Spleen (tissue), 11 donors: ENCODE data around the gene PHLDA2. TPM values are rescaled to one million over a fixed set of nuclear protein-coding genes. Genes with fewer than 3 reads are reported as not detected.

Experiments
- DNase-seq: peaks from one replicate; pipeline ENCODE4 v3.0.0-alpha.2; 2020
- H3K27ac ChIP-seq, 8 donors: fragments of 200-600 bp; sonication (generic) in 7 of 8; 1 replicate in 4 of 8; 2 replicates in 4 of 8; pipeline versions ENCODE4 v1.5.0 to v1.8.0; 2016 to 2021; ENCODE audit warnings: inconsistent platforms in 4 of 8, mild to moderate bottlenecking in 4 of 8, moderate library complexity in 1 of 8
- H3K27me3 ChIP-seq, 7 donors: fragments of 200-600 bp; sonication (generic) in 6 of 7; replicated peaks in 1 of 7; 1 replicate in 4 of 7; 2 replicates in 3 of 7; pipeline versions ENCODE4 v1.5.0 to v1.8.0; 2016 to 2021; ENCODE audit warnings: inconsistent platforms in 3 of 7, mild to moderate bottlenecking in 1 of 7
- H3K36me3 ChIP-seq, 6 donors: fragments of 200-600 bp; sonication (generic) in 5 of 6; 1 replicate in 4 of 6; 2 replicates in 2 of 6; pipeline versions ENCODE4 v1.5.0 to v1.8.0; 2016 to 2021; ENCODE audit warnings: inconsistent platforms in 2 of 6
- H3K4me1 ChIP-seq, 6 donors: fragments of 200-600 bp; sonication (generic) in 5 of 6; 1 replicate in 3 of 6; 2 replicates in 3 of 6; pipeline versions ENCODE4 v1.5.0 to v1.8.0; 2016 to 2021; ENCODE audit warnings: inconsistent platforms in 3 of 6
- H3K4me3 ChIP-seq, 8 donors: fragments of 200-600 bp; sonication (generic) in 7 of 8; 1 replicate in 4 of 8; 2 replicates in 4 of 8; pipeline versions ENCODE4 v1.5.0 to v1.8.0; 2016 to 2021; ENCODE audit warnings: inconsistent platforms in 4 of 8, mild to moderate bottlenecking in 4 of 8, moderate library complexity in 2 of 8
- H3K9me3 ChIP-seq, 8 donors: fragments of 200-600 bp; sonication (generic) in 7 of 8; 1 replicate in 4 of 8; 2 replicates in 4 of 8; pipeline versions ENCODE4 v1.5.0 to v1.8.0; 2016 to 2021; ENCODE audit warnings: inconsistent platforms in 4 of 8
- CTCF ChIP-seq, 11 experiments: fragments of 200-600 bp in 7 of 11; fragments of 450-650 bp in 4 of 11; sonication (generic) in 4 of 11; IDR thresholded peaks in 8 of 11; conservative IDR thresholded peaks in 3 of 11; 1 replicate in 7 of 11; 2 replicates in 4 of 11; pipeline versions ENCODE4 v1.4.0 to v1.8.0; 2016 to 2021; ENCODE audit warnings: antibody characterized with exemption in 11 of 11, inconsistent platforms in 4 of 11, mild to moderate bottlenecking in 1 of 11
- POLR2A ChIP-seq, 3 donors: fragments of 450-650 bp; IDR thresholded peaks; one replicate each; pipeline ENCODE4 v1.5.1; 2017; ENCODE audit warnings: antibody characterized with exemption in 3 of 3, mild to moderate bottlenecking in 1 of 3
- POLR2AphosphoS5 ChIP-seq, 3 donors: sonication (generic); formaldehyde crosslinking; IDR thresholded peaks; one replicate each; pipeline ENCODE4 v1.5.1; 2017; ENCODE audit warnings: antibody characterized with exemption in 3 of 3
- WGBS, 5 donors: extraction: QIAGEN DNeasy Blood & Tissue Kit in 3 of 5; methylation state at CpG; one replicate each; pipeline versions ENCODE4 v1.1.5 to v1.1.7; 2013 to 2018; 5-methylcytosine and 5-hydroxymethylcytosine counted together
- intact Hi-C: fragments of 100-400 bp; cut with DNase I; formaldehyde crosslinking; loops from one replicate; pipeline ENCODE4 v1.15.0; 2023; ENCODE audit warnings: low total_unique reads
- polyA plus RNA-seq, 3 donors: library from polyadenylated mRNA; stranded (reverse); fragments of 200-250 nt; gene quantifications; one replicate each; pipeline ENCODE4 v1.2.1, GENCODE V29; 2013
- total RNA-seq, 7 donors: library from RNA; depleted of rRNA in 3 of 7; stranded (reverse); fragments of >200 nt in 3 of 7; fragmentation: NEBNext Ultra II Directional in 4 of 7; extraction: Animal tissue kit (Norgen Biotek cat#: 25700) in 4 of 7; gene quantifications; one replicate each; pipeline versions ENCODE4 v1.1.0 to v1.2.1, GENCODE V29; 2016 to 2021
- donor health status: healthy with polysubstance abuse.
- donor health status: DM: no; HTN: no; CAD: no; lungs with moderate emphysema.
- donor health status: DM: no; HTN: no; CAD: no.
- donor health status: Bipolar disorder and iron deficiency.
- donor health status: healthy.
- donor health status: DM: no; HTN: no; CAD: no.
- donor health status: DM: yes; HTN: yes; CAD: no.

Gene PHLDA2
- total and polyA plus RNA-seq, 10 donors: 1.4 to 3.5 (median 1.7) TPM; not detected in 1

DNA sequence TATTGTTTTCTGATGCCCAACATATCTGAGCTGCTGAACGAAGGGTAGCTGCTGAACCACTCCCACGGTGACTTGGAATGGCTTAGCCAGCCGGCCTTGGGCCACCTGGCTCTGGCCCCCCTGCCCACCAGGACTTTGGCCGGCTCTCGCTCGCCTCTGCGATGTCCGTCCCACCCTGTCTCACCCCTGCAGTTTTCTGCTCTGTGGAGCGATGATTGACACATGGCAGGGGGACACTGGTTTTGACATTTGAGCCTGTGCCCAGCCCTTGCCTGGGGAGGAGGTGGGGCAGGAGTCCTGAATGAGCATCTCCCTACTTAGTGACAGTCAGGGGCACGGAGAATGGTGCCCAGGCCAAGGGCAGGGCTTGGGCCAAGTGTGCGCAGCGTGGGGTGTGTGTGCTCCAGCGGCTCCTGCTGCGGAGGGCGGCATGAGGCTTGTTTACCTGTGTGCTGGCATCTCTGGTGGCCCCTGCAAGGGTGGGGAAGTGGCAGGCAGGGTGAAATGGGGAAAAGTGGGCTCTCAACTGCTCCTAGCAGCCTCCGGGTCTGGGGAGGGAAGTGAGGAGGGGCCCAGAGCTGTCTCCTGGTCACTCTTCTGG is 27.9 kb downstream of the PHLDA2 start:
- TF ChIP-seq CTCF (IDR thresholded peaks at IDR 0.05 in 8 of 11, conservative IDR thresholded peaks at IDR 0.05 in 3 of 11) (no peak), POLR2A (IDR thresholded peaks at IDR 0.05) (no peak), POLR2AphosphoS5 (IDR thresholded peaks at IDR 0.05) (no peak)
- peak; percentile 84 for DNase-seq
- H3K27me3 ChIP-seq: peaks cover 0 to 22% (median 0%) of the 10 kb centered on the region in 7 donors
- intact Hi-C loops: no loop called here
- H3K9me3 ChIP-seq: no peaks in the 10 kb centered on the region
- WGBS, 5 donors: 88 to 94% (median 90%) methylated on average over 11 to 16 of the region's 16 CpGs
- H3K36me3 ChIP-seq: peaks cover 0 to 14% (median 0%) of the 10 kb centered on the region in 6 donors
- peak overlapping the region in 5 of 8 donors; percentile 58 to 90 (median 61) for H3K4me3 ChIP-seq
- H3K27ac ChIP-seq: peak overlapping the region; percentile 39 to 95 (median 82)
- peaks cover 10 to 70% (median 56%) of the 10 kb centered on the region in 6 donors for H3K4me1 ChIP-seq

DNA sequence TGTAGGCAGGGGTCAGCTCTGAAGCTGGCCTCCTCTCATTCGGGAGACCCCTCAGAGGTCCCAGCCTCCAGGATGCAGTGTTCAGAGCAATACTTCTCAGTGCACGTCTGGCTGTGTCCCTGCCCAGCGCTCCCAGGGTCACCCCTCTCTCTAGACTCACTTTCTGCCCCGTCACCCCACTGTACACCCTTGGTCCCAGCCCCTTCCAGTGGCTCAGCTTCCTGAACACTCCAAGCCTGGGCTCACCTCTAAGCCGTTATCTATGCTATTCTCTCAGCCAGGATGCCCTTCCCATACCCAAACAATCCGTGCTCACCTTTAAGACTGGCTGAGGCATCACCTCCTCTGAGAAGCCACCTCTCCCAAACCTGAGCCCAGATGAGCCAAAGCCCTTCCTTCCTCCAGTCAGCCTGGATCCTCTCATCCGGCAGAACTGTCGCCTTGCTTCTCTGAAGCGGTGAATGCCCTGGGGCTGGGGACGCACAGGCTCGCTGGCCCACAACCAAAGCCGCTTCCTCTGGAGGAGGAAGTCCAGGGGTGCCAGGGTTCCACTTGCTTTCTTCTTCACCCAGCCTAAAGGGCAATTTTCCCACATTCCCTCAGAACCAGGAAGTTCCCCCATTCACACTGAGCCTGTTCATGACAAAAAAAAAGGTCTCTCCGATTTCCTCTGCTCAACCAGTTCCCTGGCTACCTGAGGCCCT is 30.0 kb downstream of the PHLDA2 start:
- Histone ChIP-seq H3K4me1 (peaks cover 10 to 69% (median 56%) of the 10 kb centered on the region in 6 donors), H3K27ac (peak overlapping the region in 7 of 8 donors; percentile 52 to 86 (median 73)), H3K36me3 (no peaks in the 10 kb centered on the region), H3K9me3 (no peaks in the 10 kb centered on the region), H3K27me3 (peaks cover 0 to 22% (median 0%) of the 10 kb centered on the region in 7 donors), H3K4me3 (peak overlapping the region in 1 of 8 donors; percentile 50)
- intact Hi-C loops: no loop called here
- 37 to 61% (median 44%) methylated on average over 8 to 13 of the region's 13 CpGs for WGBS, 5 donors
- TF ChIP-seq POLR2A (IDR thresholded peaks at IDR 0.05) (no peak), POLR2AphosphoS5 (IDR thresholded peaks at IDR 0.05) (peak in 2 of 3 donors; percentile 1 to 31)
- DNase-seq: no peak

DNA sequence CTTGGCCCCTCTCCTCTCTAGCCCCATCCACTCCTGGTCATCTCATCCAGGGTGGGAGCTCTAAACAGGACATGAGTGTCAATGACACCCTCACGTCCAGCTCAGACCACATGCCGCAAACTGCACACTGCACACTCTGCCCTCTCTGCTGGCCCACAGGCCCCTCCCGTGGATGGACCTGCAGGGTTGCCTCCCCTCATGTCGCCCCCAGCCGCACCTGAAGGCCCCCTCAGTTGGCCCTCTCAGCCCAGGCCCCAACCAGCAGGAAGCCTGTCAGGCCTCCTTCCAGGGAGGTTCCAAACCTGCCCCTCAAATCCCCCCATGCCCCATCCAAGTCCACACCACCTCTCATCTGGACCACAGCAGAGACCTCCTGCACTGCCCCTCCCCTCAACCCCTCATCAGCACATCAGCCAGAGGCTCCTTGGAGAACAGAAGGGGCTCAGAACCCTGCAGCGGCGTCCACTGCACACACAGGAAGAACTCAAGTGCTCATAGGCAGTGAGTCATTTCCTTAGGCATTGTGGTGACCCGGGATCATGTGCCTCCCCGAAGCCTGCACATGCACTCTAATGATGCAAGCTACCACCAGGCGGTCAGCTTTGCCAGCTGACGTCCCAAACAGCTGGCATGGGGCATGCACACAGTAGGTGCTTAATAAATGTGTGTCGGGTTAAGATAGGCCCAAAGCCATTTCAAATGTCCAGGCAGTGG is 30.7 kb downstream of the PHLDA2 start:
- Histone ChIP-seq H3K36me3 (no peaks in the 10 kb centered on the region), H3K27me3 (peaks cover 0 to 19% (median 0%) of the 10 kb centered on the region in 7 donors), H3K4me1 (peaks cover 10 to 62% (median 53%) of the 10 kb centered on the region in 6 donors), H3K27ac (peak overlapping the region in 7 of 8 donors; percentile 52 to 86 (median 73)), H3K9me3 (no peaks in the 10 kb centered on the region), H3K4me3 (peak overlapping the region in 1 of 8 donors; percentile 50)
- intact Hi-C loops: no loop called here
- peak; percentile 91 for DNase-seq
- TF ChIP-seq CTCF (IDR thresholded peaks at IDR 0.05 in 8 of 11, conservative IDR thresholded peaks at IDR 0.05 in 3 of 11) (no peak), POLR2AphosphoS5 (IDR thresholded peaks at IDR 0.05) (peak; percentile 66 to 86 (median 70))
- 31 to 41% (median 32%) methylated on average over 12 of the region's 12 CpGs for WGBS, 5 donors

GRCh38 chr11:2897048-2897447 is 32.2 kb downstream of the PHLDA2 start:
- DNase-seq: no peak
- Histone ChIP-seq H3K27me3 (peaks cover 0 to 4% (median 0%) of the 10 kb centered on the region in 7 donors), H3K4me1 (peaks cover 14 to 60% (median 49%) of the 10 kb centered on the region in 6 donors), H3K9me3 (no peaks in the 10 kb centered on the region), H3K4me3 (no peak overlapping the region), H3K27ac (no peak overlapping the region), H3K36me3 (no peaks in the 10 kb centered on the region)
- WGBS, 5 donors: 71 to 100% (median 92%) methylated on average over 2 to 6 of the region's 6 CpGs
- intact Hi-C loops: no loop called here
- no peak for TF ChIP-seq POLR2AphosphoS5 (IDR thresholded peaks at IDR 0.05)
- no peak for TF ChIP-seq POLR2A (IDR thresholded peaks at IDR 0.05)
- no peak for TF ChIP-seq CTCF (IDR thresholded peaks at IDR 0.05 in 8 of 11, conservative IDR thresholded peaks at IDR 0.05 in 3 of 11)
